ENCODE results near the gene VTI1A. TPM values are rescaled to one million over a fixed set of nuclear protein-coding genes. Genes with fewer than 3 reads are reported as not detected.

Gene VTI1A
- total and polyA plus RNA-seq, 2 of the 13 experiments (the other 11 are each of a cell fraction or from before 2014, with no cell fraction given) = 11.7 to 32.7 TPM

DNA sequence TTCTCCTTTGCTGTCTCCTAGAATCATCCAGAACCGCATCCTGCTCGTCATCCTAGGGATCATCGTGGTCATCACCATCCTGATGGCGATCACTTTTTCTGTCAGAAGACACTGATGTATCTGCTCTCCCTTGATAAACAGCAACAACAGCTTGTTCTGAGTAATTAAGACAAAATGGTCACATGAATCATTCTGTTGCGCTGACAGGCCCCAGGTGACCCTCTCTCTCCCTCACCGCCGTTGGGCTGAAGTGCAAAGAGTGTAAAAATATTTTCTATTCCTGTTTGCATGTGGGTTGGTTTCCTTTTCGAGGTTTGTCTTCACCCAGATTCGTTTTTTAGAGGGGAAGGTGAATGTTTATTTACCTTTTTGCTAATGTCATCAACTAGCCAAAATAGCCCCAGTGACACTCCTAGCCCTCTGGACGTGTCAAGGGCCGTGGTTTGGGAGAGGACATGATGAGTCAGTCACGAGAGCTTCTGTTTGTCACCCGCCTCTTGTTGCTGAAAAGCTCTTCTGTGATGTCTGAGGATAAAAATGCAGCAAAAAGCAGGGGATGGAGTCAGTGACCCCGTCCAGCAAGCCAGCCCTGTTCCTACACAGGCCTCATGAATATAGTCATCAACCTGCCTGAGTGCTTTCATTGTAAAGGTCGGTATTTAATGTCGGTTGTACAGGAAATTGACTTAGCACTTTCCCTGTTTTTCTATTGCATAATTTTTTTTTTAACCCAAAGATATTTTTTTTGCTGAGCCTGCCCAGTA, 368.4 kb downstream of the VTI1A start (continued):
- TF ChIP-seq, protein P1, sequence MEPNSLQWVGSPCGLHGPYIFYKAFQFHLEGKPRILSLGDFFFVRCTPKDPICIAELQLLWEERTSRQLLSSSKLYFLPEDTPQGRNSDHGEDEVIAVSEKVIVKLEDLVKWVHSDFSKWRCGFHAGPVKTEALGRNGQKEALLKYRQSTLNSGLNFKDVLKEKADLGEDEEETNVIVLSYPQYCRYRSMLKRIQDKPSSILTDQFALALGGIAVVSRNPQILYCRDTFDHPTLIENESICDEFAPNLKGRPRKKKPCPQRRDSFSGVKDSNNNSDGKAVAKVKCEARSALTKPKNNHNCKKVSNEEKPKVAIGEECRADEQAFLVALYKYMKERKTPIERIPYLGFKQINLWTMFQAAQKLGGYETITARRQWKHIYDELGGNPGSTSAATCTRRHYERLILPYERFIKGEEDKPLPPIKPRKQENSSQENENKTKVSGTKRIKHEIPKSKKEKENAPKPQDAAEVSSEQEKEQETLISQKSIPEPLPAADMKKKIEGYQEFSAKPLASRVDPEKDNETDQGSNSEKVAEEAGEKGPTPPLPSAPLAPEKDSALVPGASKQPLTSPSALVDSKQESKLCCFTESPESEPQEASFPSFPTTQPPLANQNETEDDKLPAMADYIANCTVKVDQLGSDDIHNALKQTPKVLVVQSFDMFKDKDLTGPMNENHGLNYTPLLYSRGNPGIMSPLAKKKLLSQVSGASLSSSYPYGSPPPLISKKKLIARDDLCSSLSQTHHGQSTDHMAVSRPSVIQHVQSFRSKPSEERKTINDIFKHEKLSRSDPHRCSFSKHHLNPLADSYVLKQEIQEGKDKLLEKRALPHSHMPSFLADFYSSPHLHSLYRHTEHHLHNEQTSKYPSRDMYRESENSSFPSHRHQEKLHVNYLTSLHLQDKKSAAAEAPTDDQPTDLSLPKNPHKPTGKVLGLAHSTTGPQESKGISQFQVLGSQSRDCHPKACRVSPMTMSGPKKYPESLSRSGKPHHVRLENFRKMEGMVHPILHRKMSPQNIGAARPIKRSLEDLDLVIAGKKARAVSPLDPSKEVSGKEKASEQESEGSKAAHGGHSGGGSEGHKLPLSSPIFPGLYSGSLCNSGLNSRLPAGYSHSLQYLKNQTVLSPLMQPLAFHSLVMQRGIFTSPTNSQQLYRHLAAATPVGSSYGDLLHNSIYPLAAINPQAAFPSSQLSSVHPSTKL (CRISPR knock-in tag; IDR thresholded peaks at IDR 0.05) = peak; percentile 56; the same call in 1 of the 2 replicates
- TF ChIP-seq KLF15 (CRISPR knock-in tag; IDR thresholded peaks at IDR 0.05; ENCODE audit: borderline replicate concordance) (no peak), CREB1 (IDR thresholded peaks at IDR 0.05) (no peak), CREB1 (CRISPR knock-in tag; IDR thresholded peaks at IDR 0.05) (peak; percentile 56), BHLHE40 (IDR thresholded peaks at IDR 0.05; ENCODE audit: low read length) (peak; percentile 73; the same call in 1 of the 2 replicates), MAFF (IDR thresholded peaks at IDR 0.05; ENCODE audit: low read depth, low read length) (0 out of 2 replicates have a peak, but pooled peaks have one; percentile 8), TCF7 (IDR thresholded peaks at IDR 0.05; ENCODE audit: low read depth) (peak; percentile 31; the same call in 1 of the 2 replicates), EP300 (IDR thresholded peaks at IDR 0.05; ENCODE audit: low read depth in 2 of 2, low read length in 2 of 2) (0 out of 4 replicates have a peak, but pooled peaks of 1 of the 2 experiments have one; percentile 15), EP300 (CRISPR knock-in tag; IDR thresholded peaks at IDR 0.05; ENCODE audit: borderline replicate concordance) (no peak), REL (CRISPR knock-in tag; conservative IDR thresholded peaks at IDR 0.05) (no peak), ELF3 (CRISPR knock-in tag; IDR thresholded peaks at IDR 0.05) (peak; percentile 42; the same call in 1 of the 2 replicates), TBX2 (CRISPR knock-in tag; IDR thresholded peaks at IDR 0.05; ENCODE audit: borderline replicate concordance) (peak; percentile 95), ZNF816 (CRISPR knock-in tag; IDR thresholded peaks at IDR 0.05; ENCODE audit: borderline replicate concordance) (no peak), FOXA3 (CRISPR knock-in tag; IDR thresholded peaks at IDR 0.05) (peak; percentile 23; the same call in 1 of the 2 replicates), MEIS2 (CRISPR knock-in tag; IDR thresholded peaks at IDR 0.05) (peak; percentile 42; the same call in 1 of the 2 replicates), NFE2 (CRISPR knock-in tag; IDR thresholded peaks at IDR 0.05) (no peak), ZBTB38 (CRISPR knock-in tag; IDR thresholded peaks at IDR 0.05) (no peak), ZNF660 (CRISPR knock-in tag; IDR thresholded peaks at IDR 0.05; ENCODE audit: borderline replicate concordance, low read depth) (no peak)
- TF ChIP-seq, protein P2, sequence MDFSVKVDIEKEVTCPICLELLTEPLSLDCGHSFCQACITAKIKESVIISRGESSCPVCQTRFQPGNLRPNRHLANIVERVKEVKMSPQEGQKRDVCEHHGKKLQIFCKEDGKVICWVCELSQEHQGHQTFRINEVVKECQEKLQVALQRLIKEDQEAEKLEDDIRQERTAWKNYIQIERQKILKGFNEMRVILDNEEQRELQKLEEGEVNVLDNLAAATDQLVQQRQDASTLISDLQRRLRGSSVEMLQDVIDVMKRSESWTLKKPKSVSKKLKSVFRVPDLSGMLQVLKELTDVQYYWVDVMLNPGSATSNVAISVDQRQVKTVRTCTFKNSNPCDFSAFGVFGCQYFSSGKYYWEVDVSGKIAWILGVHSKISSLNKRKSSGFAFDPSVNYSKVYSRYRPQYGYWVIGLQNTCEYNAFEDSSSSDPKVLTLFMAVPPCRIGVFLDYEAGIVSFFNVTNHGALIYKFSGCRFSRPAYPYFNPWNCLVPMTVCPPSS (IDR thresholded peaks at IDR 0.05) = no peak

Data from HepG2 (cell line).